Measurements from ENCODE around the gene TSR3. TPM values are rescaled to one million over a fixed set of nuclear protein-coding genes. Genes with fewer than 3 reads are reported as not detected.

TSR3 gene
- total RNA-seq, 4 donors from 2014 or later, result 15.9 to 101 (median 30.8) TPM

DNA sequence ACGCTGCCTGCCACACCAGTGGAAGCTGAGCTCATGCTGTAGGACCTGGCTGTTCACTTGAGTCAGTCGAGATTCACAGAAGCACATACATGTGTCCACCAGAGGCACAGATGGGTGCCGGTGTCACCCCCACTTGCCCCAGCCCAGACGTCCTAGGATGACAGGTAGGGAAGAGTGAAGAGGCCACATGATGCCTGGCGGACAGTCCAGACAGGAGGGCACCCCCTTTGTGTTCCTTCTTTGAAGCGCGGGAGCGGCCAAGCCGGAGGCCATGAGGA, 33.5 kb downstream of the TSR3 start:
- no peaks in the 10 kb centered on the region for H3K36me3 ChIP-seq
- peaks cover 0 to 7% of the 10 kb centered on the region in 2 donors for H3K4me1 ChIP-seq
- no peaks in the 10 kb centered on the region for H3K27me3 ChIP-seq
- H3K9me3 ChIP-seq, result no peaks in the 10 kb centered on the region
- no peak for DNase-seq
- H3K4me3 ChIP-seq, result no peak overlapping the region
- intact Hi-C loops (cut with DNase I; ENCODE audit: low total_unique reads), result no loop called here
- no peak overlapping the region for H3K27ac ChIP-seq
- no peak for TF ChIP-seq POLR2A (IDR thresholded peaks at IDR 0.05)

DNA sequence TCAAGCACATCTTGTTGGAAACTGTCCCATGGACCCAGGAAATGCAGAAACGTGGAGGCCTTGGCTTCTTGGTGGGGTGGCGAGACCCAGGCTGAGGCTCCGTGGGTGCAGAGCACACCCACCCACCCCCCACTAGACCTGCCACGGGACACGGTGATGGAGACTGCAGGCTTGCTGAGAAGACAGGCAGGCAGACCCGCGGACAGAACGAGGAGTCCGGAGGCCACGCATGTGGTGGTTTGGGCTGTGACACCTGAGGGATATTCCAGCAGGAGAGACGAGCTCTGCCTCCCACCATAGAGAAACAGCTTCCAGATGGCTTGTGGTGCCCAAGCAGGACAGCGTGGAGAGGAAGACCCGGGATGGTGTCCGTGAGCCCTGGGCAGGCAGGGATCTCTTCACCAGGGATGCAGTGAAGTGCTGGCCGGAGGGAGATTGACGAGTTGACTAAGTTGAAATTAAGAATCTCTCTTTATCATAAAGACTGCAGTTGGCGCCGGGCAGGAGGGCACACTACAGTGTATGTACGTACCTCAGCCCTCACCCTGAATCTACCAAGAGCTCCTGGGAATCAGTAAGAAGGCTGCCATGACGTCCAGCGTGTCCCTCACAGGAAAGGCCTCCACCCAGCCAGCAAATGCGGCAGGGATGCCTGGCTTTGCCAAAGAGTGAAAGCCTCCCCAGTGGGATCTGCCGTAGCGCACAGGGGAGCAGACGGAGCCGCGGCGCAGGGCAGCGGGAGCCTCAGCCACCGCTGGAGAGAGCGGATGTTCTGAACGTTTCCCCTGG, 34.0 kb downstream of the TSR3 start:
- peaks cover 0 to 12% of the 10 kb centered on the region in 2 donors for H3K4me1 ChIP-seq
- intact Hi-C loops (cut with DNase I; ENCODE audit: low total_unique reads), result no loop called here
- no peaks in the 10 kb centered on the region for H3K9me3 ChIP-seq
- no peaks in the 10 kb centered on the region for H3K36me3 ChIP-seq
- H3K27ac ChIP-seq, result no peak overlapping the region
- H3K4me3 ChIP-seq, result no peak overlapping the region
- DNase-seq, result no peak
- H3K27me3 ChIP-seq, result no peaks in the 10 kb centered on the region
- no peak for TF ChIP-seq POLR2A (IDR thresholded peaks at IDR 0.05)
- TF ChIP-seq, protein P1, sequence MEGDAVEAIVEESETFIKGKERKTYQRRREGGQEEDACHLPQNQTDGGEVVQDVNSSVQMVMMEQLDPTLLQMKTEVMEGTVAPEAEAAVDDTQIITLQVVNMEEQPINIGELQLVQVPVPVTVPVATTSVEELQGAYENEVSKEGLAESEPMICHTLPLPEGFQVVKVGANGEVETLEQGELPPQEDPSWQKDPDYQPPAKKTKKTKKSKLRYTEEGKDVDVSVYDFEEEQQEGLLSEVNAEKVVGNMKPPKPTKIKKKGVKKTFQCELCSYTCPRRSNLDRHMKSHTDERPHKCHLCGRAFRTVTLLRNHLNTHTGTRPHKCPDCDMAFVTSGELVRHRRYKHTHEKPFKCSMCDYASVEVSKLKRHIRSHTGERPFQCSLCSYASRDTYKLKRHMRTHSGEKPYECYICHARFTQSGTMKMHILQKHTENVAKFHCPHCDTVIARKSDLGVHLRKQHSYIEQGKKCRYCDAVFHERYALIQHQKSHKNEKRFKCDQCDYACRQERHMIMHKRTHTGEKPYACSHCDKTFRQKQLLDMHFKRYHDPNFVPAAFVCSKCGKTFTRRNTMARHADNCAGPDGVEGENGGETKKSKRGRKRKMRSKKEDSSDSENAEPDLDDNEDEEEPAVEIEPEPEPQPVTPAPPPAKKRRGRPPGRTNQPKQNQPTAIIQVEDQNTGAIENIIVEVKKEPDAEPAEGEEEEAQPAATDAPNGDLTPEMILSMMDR (IDR thresholded peaks at IDR 0.05), result no peak

DNA sequence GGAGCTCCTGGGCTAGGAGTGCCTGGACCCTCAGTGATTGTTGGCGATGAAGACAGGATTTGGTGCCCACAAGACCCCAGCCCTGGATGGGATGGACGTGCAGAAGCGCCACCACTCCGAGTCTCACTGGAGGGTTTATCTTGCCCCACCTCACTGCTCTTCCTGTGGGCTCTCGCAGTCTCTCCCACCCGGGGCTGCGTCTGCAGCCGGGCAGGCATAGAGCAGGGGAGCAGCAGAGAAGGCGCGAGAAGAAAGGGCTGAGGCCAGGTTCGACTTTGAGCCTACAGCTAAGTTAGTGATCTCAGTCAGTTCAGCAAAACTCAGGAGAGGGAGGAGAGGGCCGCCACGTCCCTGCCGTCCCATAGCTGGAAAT, 35.7 kb downstream of the TSR3 start:
- H3K36me3 ChIP-seq, result no peaks in the 10 kb centered on the region
- TF ChIP-seq POLR2A (IDR thresholded peaks at IDR 0.05), result no peak
- TF ChIP-seq, protein P1 (IDR thresholded peaks at IDR 0.05), result no peak
- peaks cover 0 to 29% of the 10 kb centered on the region in 2 donors for H3K4me1 ChIP-seq
- intact Hi-C loops (cut with DNase I; ENCODE audit: low total_unique reads), result no loop called here
- H3K9me3 ChIP-seq, result no peaks in the 10 kb centered on the region
- no peak for DNase-seq
- no peak overlapping the region for H3K4me3 ChIP-seq
- H3K27ac ChIP-seq, result no peak overlapping the region
- no peaks in the 10 kb centered on the region for H3K27me3 ChIP-seq

DNA sequence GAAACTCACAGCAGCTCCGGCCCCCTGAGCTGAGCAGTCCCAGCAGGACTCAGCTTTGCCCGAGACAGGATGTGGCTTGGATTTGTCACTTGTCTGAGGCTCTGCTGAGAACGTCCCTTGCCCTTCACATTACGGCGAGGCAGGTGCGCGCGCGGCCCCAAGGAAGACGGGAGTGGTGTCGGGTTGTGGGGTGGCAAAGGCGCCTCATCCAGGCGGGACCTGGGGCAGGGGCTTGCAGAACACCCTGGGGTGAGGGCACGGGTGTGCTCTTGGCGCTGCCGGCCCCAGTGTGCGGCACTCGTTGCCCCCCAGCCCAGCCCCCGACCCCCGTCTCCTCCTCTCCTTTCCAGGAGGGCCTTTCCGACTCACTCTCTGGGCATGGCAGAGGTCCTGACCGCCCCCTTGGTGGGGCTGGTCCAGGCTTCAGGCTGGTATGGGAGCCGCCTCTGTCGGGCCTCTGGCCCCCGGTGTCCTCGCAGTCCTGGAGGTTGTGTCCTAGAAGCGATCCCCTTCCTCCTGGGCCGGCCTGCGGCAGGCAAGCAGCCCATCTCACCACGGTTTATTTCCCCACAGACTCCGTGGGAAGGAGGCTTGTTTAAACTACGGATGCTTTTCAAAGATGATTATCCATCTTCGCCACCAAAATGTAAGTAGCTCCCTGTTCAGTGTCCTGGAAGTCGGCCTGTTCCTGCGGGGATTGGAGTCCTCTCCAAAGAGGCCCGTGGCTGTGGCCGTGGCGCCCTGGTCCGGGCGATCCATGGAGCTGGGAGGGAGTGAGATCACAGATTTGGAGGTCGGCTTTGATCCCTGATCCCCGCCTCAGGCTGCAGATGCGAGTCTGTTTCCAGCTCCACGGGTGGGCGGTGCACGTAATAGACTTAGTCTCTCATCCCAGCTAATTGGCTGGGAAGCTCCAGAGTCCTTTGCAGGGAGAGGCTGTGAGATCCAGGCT, 36.3 kb downstream of the TSR3 start:
- intact Hi-C loops (cut with DNase I; ENCODE audit: low total_unique reads), result no loop called here
- Histone ChIP-seq H3K36me3 (no peaks in the 10 kb centered on the region), H3K4me1 (peaks cover 0 to 36% of the 10 kb centered on the region in 2 donors), H3K27ac (no peak overlapping the region), H3K27me3 (no peaks in the 10 kb centered on the region), H3K4me3 (no peak overlapping the region), H3K9me3 (no peaks in the 10 kb centered on the region)
- DNase-seq, result no peak
- TF ChIP-seq, protein P1 (IDR thresholded peaks at IDR 0.05), result no peak

DNA sequence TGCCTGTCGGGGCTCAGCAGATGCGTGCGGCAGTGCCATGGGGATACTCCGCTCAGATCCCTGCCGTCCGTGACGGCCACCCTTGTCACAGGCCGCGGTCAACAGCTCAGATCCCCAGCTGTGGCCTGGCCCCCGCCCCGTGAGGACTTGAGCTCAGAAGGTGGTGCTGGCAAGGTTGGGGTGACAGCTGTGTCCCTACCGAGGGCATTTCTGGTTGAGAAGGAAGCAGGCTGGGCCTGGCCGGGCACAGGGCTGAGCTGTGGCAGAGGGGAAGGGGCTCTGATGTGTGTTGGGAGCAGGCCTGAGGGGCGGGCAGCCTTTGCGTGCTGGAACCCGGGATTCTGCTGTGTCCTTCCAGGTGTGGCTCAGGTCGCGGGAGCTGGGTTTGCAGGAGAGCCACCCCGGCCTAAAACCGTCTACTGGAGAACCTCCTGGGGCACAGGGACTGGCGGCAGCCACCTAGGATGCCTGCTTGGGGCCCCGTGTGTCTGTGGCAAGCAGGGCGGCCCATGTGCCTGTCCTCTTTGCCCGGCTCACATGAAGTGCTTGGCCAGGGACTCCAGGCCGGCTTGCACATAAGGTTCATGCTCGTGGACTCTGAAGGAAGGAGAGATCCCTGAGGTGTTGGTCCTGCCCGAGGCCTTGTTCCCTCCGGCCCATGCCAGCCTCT, 37.1 kb downstream of the TSR3 start:
- H3K9me3 ChIP-seq, result no peaks in the 10 kb centered on the region
- H3K27me3 ChIP-seq, result no peaks in the 10 kb centered on the region
- no peaks in the 10 kb centered on the region for H3K36me3 ChIP-seq
- TF ChIP-seq POLR2A (IDR thresholded peaks at IDR 0.05), result no peak
- TF ChIP-seq, protein P1 (IDR thresholded peaks at IDR 0.05), result no peak
- peaks cover 0 to 38% of the 10 kb centered on the region in 2 donors for H3K4me1 ChIP-seq
- no peak overlapping the region for H3K4me3 ChIP-seq
- no peak for DNase-seq
- H3K27ac ChIP-seq, result no peak overlapping the region
- intact Hi-C loops (cut with DNase I; ENCODE audit: low total_unique reads), result no loop called here
